GM06990 (cell line): ENCODE data around the gene GART.

Experiments
- DNase-seq: peaks from one replicate; pipeline ENCODE4 v3.0.0-alpha.2; 2011; ENCODE audit not compliant: insufficient read length; ENCODE audit errors: extremely low read depth
- H3K27me3 ChIP-seq: replicated peaks from 2 replicates; pipeline ENCODE4 v1.6.0; 2011; ENCODE audit warnings: low read length; ENCODE audit not compliant: control insufficient read depth, insufficient read depth
- H3K36me3 ChIP-seq: 2 replicates; pipeline ENCODE4 v1.5.1; 2011; ENCODE audit warnings: low read length; ENCODE audit not compliant: control insufficient read depth, insufficient read depth
- H3K4me3 ChIP-seq: replicated peaks from 2 replicates; pipeline ENCODE4 v1.5.1; 2011; ENCODE audit warnings: low read depth, mild to moderate bottlenecking, control low read depth, low read length
- CTCF ChIP-seq: IDR thresholded peaks from 2 replicates; pipeline ENCODE4 v1.5.1; 2011; ENCODE audit warnings: low read length, control low read depth, mild to moderate bottlenecking, inconsistent platforms; ENCODE audit not compliant: insufficient read depth, poor library complexity, severe bottlenecking

Gene GART

DNA sequence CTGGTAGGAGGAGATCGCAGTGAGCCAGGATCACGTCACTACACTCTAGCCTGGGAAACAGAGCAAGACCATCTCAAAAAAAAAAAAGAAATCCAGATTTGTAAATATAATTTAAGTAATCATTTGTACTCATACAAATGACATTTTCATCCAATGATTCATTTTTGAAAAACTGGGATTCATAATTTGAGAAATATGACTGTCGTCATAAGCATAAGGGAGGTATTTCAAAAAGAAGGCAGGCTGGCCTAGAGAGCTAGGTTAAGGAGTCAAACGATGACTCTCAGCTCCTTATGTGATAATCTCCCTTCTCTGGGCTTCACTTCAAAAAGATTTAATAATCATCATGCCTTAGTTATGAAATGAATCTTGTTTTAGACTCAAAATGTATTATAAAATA is 2.3 kb downstream of the GART start:
- Histone ChIP-seq H3K36me3 (peaks cover 10% of the 10 kb centered on the region), H3K27me3 (no peaks in the 10 kb centered on the region), H3K4me3 (no peak overlapping the region)
- no peak for DNase-seq
- no peak for TF ChIP-seq CTCF

- H3K36me3 ChIP-seq: peaks cover 19% of the 10 kb centered on the region
- no peaks in the 10 kb centered on the region for H3K27me3 ChIP-seq
- DNase-seq: no peak
- TF ChIP-seq CTCF: no peak
- no peak overlapping the region for H3K4me3 ChIP-seq
Observed at GRCh38 chr21:33537212-33537611, 4.7 kb downstream of the GART start.

GRCh38 chr21:33531007-33531406 is 10.9 kb downstream of the GART start:
- H3K36me3 ChIP-seq: peaks cover 15% of the 10 kb centered on the region
- no peak for DNase-seq
- TF ChIP-seq CTCF: no peak
- no peak overlapping the region for H3K4me3 ChIP-seq
- no peaks in the 10 kb centered on the region for H3K27me3 ChIP-seq

DNA sequence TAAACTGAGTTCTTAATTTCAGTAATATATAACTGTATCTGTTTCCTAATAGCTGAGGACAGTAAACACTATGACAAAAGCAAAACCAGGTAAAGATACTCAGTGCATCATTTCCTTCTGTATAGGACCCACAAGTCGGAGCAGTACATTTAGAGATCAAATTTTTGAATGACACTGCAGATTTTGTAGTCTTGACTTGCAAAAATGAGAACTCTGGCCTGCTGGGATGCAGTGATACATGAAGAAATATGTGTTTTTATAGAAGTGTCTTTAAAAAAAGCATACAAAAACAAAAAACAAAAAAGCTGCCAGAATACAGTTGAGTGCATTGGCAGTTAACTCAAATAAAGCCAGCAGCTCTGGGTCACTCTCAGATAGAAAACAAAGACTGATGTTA is 19.0 kb downstream of the GART start:
- peaks cover 10% of the 10 kb centered on the region for H3K36me3 ChIP-seq
- no peak overlapping the region for H3K4me3 ChIP-seq
- H3K27me3 ChIP-seq: no peaks in the 10 kb centered on the region
- no peak for DNase-seq
- TF ChIP-seq CTCF: no peak

DNA sequence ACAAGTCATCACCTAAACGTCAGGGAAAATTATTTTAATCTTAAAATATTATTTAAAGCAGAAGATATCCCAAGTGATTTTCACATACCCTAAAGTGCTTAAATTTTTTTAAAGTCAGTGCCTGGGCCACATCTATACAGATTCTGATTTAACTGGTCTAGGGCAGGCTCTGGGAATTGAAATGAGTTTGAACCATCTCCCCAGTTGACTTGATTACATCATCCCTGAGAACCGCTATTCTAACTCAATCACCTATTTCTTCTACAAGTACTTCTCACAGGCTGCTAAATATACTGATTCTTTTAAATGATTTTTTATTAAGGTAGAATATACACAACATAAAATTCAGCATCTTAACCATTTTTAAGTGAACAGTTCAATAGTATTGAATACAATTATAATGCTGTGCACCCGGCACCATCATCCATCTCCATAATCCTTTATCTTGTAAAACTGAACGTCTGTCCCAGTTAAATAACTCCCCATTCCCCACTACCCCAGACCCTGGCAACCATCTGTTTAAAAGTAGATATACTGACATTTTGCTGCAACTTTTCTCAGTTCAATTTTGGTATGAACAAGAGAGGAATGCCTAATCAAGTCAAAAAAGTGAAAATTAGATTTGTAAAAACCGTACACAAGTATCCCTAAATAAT is 19.5 kb downstream of the GART start:
- H3K27me3 ChIP-seq: no peaks in the 10 kb centered on the region
- H3K4me3 ChIP-seq: no peak overlapping the region
- TF ChIP-seq CTCF: no peak
- peaks cover 7% of the 10 kb centered on the region for H3K36me3 ChIP-seq
- DNase-seq: no peak

DNA sequence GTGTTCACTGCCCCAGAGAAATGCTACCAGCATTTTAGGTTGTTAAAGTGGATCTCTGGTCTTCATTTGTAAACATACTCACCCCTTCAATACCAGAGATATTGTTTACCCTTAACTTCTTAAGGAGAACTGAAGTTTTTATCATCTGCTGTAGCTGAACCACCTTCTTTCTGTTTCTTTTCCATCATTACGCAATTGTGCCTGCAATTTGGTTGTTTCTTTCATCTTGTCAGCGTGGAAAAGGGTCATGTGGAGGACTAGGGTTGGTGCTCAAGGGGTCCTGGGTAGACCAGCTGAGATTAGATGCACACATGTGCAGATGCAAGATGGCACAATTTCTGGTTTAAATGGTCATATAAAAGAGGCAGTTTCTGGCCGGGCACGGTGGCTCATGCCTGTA is 23.0 kb downstream of the GART start:
- Histone ChIP-seq H3K4me3 (no peak overlapping the region), H3K36me3 (peaks cover 8% of the 10 kb centered on the region), H3K27me3 (no peaks in the 10 kb centered on the region)
- TF ChIP-seq CTCF: no peak
- DNase-seq: no peak
